ENCODE measurements around the gene CD163L1. TPM values are rescaled to one million over a fixed set of nuclear protein-coding genes. Genes with fewer than 3 reads are reported as not detected.
"Not testable (repeated sequence)": the region's sequence is repeated elsewhere in the genome, so short reads cannot be mapped to it uniquely, and the experiment has no call there.

The CD163L1 gene
- total RNA-seq, 2 experiments from 2014 or later: not detected

DNA sequence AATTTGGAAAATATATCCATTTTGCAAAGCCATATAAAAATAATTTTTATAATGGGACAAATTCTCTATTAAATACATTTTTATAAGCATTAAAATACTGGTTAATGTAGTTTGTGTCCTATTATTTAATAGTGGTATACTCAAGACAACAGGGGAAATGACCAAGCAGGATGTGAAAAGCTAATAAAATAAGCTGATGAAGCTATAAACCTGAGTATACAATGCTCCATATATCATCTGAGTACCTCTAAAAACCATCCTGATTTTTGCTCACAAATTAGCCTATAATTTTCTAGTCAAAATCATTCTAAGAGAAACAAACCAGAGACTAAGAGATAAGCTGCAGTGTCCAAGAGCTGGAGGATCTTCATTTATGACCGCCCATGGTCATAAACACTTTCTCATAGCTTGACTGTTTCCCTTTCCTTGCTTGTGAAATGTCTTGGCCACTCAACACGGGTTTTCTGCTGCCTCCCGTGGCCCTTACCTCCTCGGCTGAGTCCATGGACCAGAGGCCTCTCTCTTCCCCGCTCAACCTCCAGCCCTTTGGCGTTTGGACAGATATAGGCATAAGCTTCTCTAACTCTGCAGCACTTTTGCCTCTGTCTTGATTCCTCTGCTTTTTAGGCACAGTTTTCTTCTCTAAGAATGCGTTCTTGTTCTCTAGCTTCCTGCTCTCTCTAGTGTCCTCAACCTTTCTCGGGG lies 5.5 kb downstream of the CD163L1 start:
- not testable (repeated sequence) for H3K27ac Mint-ChIP-seq, H3K9me3 Mint-ChIP-seq, H3K36me3 Mint-ChIP-seq, DNase-seq, H3K4me3 Mint-ChIP-seq, H3K4me1 Mint-ChIP-seq
- peaks cover 46% of the 10 kb centered on the region for H3K27me3 Mint-ChIP-seq

DNA sequence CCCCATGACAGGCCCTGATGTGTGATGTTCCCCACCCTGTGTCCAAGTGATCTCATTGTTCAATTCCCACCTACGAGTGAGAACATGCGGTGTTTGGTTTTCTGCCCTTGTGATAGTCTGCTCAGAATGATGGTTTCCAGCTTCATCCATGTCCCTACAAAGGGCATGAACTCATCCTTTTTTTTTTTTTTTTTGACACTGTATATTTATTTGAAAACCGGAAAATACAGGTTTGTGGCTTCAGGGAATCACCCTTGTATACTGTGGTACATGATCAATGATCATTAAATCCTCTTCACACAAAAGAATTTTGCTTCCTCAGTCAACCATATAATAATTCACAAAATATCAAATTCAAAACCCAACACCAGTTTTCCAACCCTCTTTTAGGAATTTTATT lies 6.5 kb downstream of the CD163L1 start:
- peaks cover 41% of the 10 kb centered on the region for H3K27me3 Mint-ChIP-seq
- DNase-seq, H3K4me1 Mint-ChIP-seq, H3K4me3 Mint-ChIP-seq, H3K36me3 Mint-ChIP-seq, H3K27ac Mint-ChIP-seq, H3K9me3 Mint-ChIP-seq: not testable (repeated sequence)

DNA sequence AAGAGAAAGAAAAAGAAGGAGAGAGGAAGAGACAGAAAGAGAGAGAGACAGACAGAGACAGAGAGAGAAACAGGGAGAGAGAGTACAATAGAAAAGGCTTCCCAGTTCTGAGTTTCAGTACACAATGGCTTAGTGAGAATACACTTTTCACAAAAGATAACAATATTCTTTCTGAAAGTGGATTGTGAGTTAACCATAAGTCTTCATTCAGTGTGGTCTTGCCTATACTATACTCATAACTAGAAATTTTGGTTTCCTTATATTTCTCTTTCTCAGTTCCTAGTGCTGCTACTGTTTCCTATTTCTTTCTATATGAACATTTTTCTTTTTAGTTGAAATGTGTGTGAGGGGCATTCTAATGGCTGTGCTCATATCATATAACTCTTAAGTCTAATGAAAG lies 9.3 kb downstream of the CD163L1 start:
- H3K4me3 Mint-ChIP-seq: no peak overlapping the region
- H3K4me1 Mint-ChIP-seq: no peaks in the 10 kb centered on the region
- peaks cover 4% of the 10 kb centered on the region for H3K9me3 Mint-ChIP-seq
- H3K36me3 Mint-ChIP-seq: no peaks in the 10 kb centered on the region
- H3K27ac Mint-ChIP-seq: no peak overlapping the region
- peaks cover 19% of the 10 kb centered on the region for H3K27me3 Mint-ChIP-seq
- no peak for DNase-seq

DNA sequence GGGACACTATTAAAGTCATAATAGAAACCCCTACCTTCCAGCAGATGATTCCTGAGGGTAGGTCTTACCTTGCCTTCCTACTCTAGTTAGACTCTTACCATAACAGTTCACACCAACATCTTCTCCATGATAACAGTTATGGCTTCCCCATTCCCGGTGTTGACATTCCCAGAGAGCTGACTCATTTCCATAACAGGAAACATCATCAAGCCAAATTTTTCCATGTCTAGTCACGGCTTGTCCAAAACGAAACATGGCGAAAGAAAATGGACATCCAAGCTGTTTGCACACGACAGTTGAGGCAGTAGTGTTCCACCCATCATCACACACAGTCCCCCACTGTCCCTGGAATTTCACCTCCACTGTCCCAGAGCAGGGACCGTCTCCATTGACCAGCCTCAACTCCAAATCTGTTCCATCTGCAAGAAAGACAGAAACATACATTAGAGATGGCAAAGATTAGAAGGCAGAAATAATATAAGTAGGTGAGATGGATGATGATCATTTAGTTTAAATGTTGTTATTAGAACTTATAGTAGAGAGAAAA lies 10.6 kb downstream of the CD163L1 start:
- no peaks in the 10 kb centered on the region for H3K9me3 Mint-ChIP-seq

DNA sequence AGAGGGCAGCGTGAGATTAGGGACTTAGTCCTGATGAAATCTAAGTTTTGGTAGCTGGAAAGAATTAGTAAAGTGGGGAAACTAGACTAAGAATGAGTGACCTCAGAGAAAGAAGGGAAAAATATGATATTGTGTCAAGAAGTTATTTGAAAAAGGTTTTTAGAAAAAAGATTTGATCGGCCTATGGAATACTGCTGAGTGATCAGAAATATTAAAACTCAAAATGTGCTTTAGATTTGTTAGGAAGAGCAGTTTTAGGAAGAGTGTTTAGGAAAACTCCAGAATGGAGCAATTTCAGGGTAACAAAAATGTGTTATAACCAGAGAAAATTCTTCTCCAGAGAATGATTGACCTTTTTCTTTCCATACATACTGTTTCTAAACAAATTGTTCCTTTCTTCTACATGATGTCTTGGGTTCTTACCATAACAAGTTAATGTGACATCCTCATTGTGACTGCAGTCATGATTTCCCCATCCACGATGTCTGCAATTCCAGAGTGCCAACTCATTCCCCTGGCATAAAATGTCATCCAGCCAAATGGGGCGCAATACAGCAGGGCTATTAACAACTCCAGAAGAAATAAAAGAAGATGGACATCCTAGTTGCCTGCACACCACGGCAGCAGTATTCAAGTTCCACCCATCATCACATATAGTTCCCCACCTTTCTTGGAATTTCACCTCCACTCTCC lies 11.8 kb downstream of the CD163L1 start:
- Mint-ChIP-seq H3K4me1 (no peaks in the 10 kb centered on the region), H3K27ac (no peak overlapping the region), H3K36me3 (no peaks in the 10 kb centered on the region), H3K27me3 (no peaks in the 10 kb centered on the region), H3K4me3 (no peak overlapping the region), H3K9me3 (no peaks in the 10 kb centered on the region)
- no peak for DNase-seq

More for the DNA sequence above, 10.6 kb downstream of the CD163L1 start:
- Mint-ChIP-seq H3K36me3 (no peaks in the 10 kb centered on the region), H3K27ac (no peak overlapping the region), H3K4me1 (no peaks in the 10 kb centered on the region), H3K4me3 (no peak overlapping the region), H3K27me3 (peaks cover 7% of the 10 kb centered on the region)
- no peak for DNase-seq

DNA sequence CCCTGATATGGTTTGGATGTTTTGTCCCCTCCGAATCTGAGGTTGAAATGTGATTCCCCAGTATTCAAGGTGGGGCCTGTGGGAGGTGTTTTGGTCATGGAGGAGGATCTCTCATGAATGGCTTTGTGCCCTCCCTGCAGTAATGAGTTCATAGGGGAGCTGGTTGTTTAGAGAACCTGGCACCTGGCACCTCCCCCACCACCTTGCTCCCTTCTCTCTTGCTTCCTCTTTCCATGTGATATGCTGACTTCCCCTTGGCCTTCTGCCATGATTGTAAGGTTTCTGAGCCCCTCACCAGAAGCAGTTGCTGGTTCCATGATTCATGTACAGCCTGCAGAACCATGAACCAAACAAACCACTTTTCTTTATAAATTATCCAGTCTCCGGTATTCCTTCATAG lies 32.6 kb downstream of the CD163L1 start:
- Mint-ChIP-seq H3K9me3 (no peaks in the 10 kb centered on the region), H3K36me3 (no peaks in the 10 kb centered on the region), H3K4me3 (no peak overlapping the region), H3K27me3 (peaks cover 19% of the 10 kb centered on the region), H3K4me1 (peaks cover 3% of the 10 kb centered on the region), H3K27ac (no peak overlapping the region)
- DNase-seq: no peak

DNA sequence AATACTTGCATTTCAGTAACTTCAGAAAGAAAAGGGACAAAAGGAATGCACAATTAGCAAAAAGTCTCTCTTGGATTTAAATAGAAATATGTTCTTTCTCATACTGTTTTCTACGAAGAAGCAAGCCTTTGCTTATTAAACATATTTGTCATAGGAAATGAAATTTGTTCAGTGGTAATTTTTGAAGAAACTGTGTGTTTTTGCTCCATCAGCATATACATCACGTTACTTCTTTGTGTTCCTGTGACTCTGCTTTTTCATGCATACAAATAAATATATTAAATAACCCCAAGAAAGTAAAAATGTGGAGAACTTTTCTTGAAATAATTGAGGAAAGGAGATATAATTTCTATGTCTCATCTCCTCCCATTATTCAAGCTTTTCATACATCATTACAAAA lies 39.7 kb downstream of the CD163L1 start:
- no peak for DNase-seq
- Mint-ChIP-seq H3K9me3 (no peaks in the 10 kb centered on the region), H3K4me3 (no peak overlapping the region), H3K36me3 (no peaks in the 10 kb centered on the region), H3K27me3 (peaks cover 23% of the 10 kb centered on the region), H3K4me1 (no peaks in the 10 kb centered on the region), H3K27ac (no peak overlapping the region)

DNA sequence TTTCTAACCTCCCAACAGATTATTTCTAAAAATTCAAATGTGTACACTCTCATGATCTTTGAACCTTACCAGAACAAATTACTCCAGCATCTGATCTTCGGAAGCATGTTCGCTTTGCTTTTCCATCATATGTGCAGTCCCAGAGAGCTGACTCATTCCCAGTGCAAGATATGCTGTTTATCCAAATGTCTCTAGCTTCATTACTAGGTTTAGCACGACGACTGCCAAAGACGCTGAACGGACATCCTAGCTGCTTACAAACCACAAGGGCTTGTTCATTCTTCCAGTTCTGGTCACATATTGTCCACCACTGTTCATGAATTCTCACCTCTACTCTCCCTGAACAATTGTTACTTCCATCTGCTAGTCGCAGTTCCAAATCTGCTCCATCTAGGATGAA lies 40.5 kb downstream of the CD163L1 start:
- no peaks in the 10 kb centered on the region for H3K9me3 Mint-ChIP-seq
- H3K4me3 Mint-ChIP-seq: no peak overlapping the region
- peaks cover 27% of the 10 kb centered on the region for H3K27me3 Mint-ChIP-seq
- DNase-seq: no peak
- no peaks in the 10 kb centered on the region for H3K4me1 Mint-ChIP-seq
- H3K36me3 Mint-ChIP-seq: no peaks in the 10 kb centered on the region
- no peak overlapping the region for H3K27ac Mint-ChIP-seq

DNA sequence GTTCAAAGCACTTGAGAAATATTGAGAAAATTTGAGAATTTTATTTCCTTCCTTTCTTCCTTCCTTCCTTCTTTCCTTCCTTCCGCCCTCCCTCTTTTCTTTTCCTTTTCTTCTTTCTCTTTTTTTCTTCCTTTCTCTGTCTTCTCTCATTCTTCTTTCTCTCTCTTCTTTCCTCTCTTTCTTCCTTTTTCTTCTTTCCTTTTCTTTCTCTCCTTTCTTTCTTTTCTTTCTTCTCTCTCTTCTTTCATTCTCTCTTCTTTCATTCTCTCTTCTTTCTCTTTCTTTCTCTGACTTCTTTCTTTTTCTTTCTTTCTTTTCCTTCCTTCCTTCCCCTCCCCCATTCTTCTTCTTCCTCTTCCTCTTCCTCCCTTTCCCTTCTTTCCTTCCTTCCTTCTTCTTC lies 44.9 kb downstream of the CD163L1 start:
- H3K9me3 Mint-ChIP-seq: no peaks in the 10 kb centered on the region
- peaks cover 15% of the 10 kb centered on the region for H3K27me3 Mint-ChIP-seq
- H3K27ac Mint-ChIP-seq: no peak overlapping the region
- H3K36me3 Mint-ChIP-seq: no peaks in the 10 kb centered on the region
- no peak overlapping the region for H3K4me3 Mint-ChIP-seq
- H3K4me1 Mint-ChIP-seq: peaks cover 5% of the 10 kb centered on the region
- no peak for DNase-seq

DNA sequence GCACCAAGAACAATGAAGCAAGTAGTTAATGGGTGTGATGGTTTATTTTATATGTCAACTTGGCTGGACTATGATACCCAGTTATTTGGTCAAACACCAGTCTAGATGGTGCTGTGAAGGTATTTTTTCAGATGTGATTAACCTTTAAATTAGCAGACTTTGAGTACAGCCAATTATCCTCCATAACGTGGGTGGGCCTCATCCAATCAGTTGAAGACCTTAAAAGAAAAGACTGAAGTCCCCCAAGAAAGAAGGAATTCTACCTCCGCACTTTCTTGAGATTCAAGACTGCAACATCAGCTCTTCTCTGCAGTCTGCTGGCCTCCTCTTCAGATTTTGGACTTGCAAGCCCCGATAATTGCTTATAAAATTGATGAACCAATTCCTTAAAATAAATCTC lies 47.5 kb downstream of the CD163L1 start:
- Mint-ChIP-seq H3K36me3 (no peaks in the 10 kb centered on the region), H3K4me3 (no peak overlapping the region), H3K27ac (no peak overlapping the region)

DNA sequence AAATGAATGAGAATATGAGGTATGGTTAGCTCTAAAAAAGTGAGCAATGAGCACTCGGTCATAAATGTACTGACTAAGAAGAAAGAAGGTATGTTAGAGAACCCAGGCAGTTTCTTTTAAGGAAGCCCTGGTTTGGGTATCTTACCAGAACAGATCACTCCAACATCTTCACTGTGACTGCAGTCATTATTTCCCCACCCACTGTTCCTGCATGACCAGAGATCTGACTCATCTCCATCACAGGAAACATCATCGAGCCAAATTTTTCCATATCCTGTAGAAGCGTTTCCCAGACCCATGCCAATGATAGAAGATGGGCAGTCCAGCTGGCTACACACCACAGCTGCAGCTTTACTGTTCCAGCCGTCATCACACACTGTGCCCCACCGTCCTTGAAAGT lies 48.0 kb downstream of the CD163L1 start:
- Mint-ChIP-seq H3K4me1 (peaks cover 5% of the 10 kb centered on the region), H3K36me3 (no peaks in the 10 kb centered on the region), H3K4me3 (no peak overlapping the region), H3K27ac (no peak overlapping the region), H3K27me3 (peaks cover 13% of the 10 kb centered on the region), H3K9me3 (peaks cover 10% of the 10 kb centered on the region)
- no peak for DNase-seq

More for the DNA sequence above, 47.5 kb downstream of the CD163L1 start:
- H3K9me3 Mint-ChIP-seq: peaks cover 10% of the 10 kb centered on the region
- peaks cover 5% of the 10 kb centered on the region for H3K4me1 Mint-ChIP-seq
- no peak for DNase-seq
- H3K27me3 Mint-ChIP-seq: peaks cover 13% of the 10 kb centered on the region

DNA sequence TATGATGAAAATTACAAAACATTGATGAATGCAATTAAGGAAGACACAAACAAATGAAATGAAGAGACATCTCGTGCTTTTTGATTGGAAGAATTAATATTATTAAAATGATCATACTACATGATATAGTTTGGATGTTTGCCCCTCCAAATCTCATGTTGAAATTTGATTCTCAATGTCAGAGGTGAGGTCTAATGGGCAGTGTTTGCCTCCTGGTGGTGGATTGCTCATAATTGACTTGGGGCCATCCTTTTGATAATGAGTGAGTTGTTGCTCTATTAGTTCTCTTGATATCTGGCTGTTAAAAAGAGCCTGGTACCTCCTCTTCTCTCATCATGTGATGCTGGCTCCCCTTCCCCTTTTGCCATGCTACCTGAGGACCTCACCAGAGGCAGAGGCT lies 56.7 kb downstream of the CD163L1 start:
- Mint-ChIP-seq H3K4me3 (no peak overlapping the region), H3K36me3 (peaks cover 3% of the 10 kb centered on the region), H3K27me3 (peaks cover 18% of the 10 kb centered on the region), H3K9me3 (peaks cover 6% of the 10 kb centered on the region), H3K4me1 (no peaks in the 10 kb centered on the region), H3K27ac (no peak overlapping the region)
- DNase-seq: no peak

DNA sequence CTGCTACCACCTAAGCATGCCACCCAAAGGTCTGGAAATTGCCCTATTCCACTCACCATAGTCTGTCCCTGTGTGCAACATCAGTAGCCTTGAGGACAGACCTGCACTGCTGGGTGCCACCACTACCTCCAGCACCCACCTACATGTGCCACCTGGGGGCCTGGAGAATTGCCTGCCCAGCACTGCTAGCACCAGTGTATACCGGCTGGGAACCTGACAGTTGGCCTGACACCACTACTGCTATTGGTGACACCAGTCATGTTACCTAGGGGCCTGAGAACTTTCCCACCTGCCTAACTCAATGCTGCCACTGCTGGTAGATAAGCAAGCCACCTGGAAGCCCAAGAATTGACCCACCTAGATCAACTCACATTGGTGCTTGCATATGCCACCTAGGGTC lies 60.8 kb downstream of the CD163L1 start:
- Mint-ChIP-seq H3K4me3 (no peak overlapping the region), H3K4me1 (no peaks in the 10 kb centered on the region), H3K27me3 (peaks cover 24% of the 10 kb centered on the region), H3K27ac (no peak overlapping the region), H3K36me3 (peaks cover 3% of the 10 kb centered on the region), H3K9me3 (peaks cover 6% of the 10 kb centered on the region)
- DNase-seq: no peak

DNA sequence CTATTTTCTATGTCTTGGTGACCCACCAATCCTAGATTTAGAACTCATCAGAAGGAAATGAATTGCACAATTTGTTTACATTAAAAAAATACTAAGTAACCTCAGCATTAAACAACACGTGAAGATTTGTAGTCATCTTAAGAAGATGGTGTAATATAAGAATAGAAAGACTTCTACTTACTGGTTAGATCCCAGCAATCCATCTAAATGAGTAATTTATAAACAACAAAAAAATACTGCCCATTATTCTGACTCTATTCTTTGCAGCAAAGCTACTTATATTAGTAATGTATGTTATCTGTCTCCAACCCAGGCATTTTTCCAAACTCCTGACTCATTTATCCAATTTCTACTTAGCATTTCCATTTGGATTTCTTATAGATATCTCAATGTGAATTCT lies 67.8 kb downstream of the CD163L1 start:
- H3K9me3 Mint-ChIP-seq: no peaks in the 10 kb centered on the region
- no peak for DNase-seq
- H3K36me3 Mint-ChIP-seq: no peaks in the 10 kb centered on the region
- H3K4me1 Mint-ChIP-seq: no peaks in the 10 kb centered on the region
- H3K27ac Mint-ChIP-seq: no peak overlapping the region
- H3K27me3 Mint-ChIP-seq: peaks cover 20% of the 10 kb centered on the region
- H3K4me3 Mint-ChIP-seq: no peak overlapping the region

DNA sequence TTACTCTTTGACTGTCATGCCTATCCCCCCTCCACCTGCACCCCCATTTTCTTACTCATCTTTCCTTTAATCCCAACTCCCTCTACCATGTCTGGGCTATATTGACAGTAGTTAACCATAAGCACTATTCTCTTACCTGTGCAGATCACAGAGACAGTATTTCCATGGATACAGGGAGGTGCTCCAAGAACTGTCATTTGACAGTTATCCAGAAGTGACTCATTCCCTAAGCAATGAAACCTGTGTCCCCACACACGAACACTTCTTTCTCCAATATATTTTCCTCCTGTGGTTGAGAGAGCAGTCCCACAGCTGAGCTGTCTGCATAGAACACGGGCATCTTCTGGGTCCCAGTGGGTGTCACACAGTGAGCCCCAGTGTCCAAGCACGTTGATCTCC lies 68.8 kb downstream of the CD163L1 start:
- H3K36me3 Mint-ChIP-seq: no peaks in the 10 kb centered on the region
- no peak overlapping the region for H3K27ac Mint-ChIP-seq
- H3K4me1 Mint-ChIP-seq: no peaks in the 10 kb centered on the region
- no peaks in the 10 kb centered on the region for H3K9me3 Mint-ChIP-seq
- no peak overlapping the region for H3K4me3 Mint-ChIP-seq
- H3K27me3 Mint-ChIP-seq: peaks cover 14% of the 10 kb centered on the region
- no peak for DNase-seq
